ENCODE data around the gene NDUFS1.

GRCh38 chr2:206079699-206080465, 79.4 kb downstream of the NDUFS1 start:
- TF ChIP-seq POLR2A (IDR thresholded peaks at IDR 0.05) (no peak), CTCF (IDR thresholded peaks at IDR 0.05) (no peak)
